NCI-H446 treated with DMSO at 0.1 percent for 48 hours (cell line): Measurements from ENCODE around the gene ACKR2.

ENCODE experiments used
- DNase-seq: peaks from one replicate; lab custom pipeline; 2025; lab: John Stamatoyannopoulos, UW

Gene ACKR2

GRCh38 chr3:42809202-42809601 lies at the start of gene ACKR2:
Gene ACKR2, plus strand, starts transcription at chr3:42809445. Its CDS starts 55,058 bp downstream, at chr3:42864503.
- no peak for DNase-seq

- no peak for DNase-seq
Observed at GRCh38 chr3:42762046-42762724, 47.1 kb upstream of the ACKR2 start.

GRCh38 chr3:42763021-42763420 lies 46.2 kb upstream of the ACKR2 start:
- DNase-seq, result no peak

GRCh38 chr3:42764115-42764514 lies 45.1 kb upstream of the ACKR2 start:
- no peak for DNase-seq

- no peak for DNase-seq
Observed at GRCh38 chr3:42764561-42765295, 44.5 kb upstream of the ACKR2 start.

- no peak for DNase-seq
Observed at GRCh38 chr3:42769477-42770131, 39.6 kb upstream of the ACKR2 start.

GRCh38 chr3:42771271-42771670 lies 38.0 kb upstream of the ACKR2 start:
- DNase-seq, result no peak

GRCh38 chr3:42772670-42773408 lies 36.4 kb upstream of the ACKR2 start, which contains the start of gene CCDC13:
Gene CCDC13, minus strand, starts transcription at chr3:42773253. Its CDS starts 14,908 bp downstream, at chr3:42758345.
- no peak for DNase-seq

- DNase-seq, result no peak
Observed at GRCh38 chr3:42773409-42773751, 35.9 kb upstream of the ACKR2 start.

- DNase-seq, result no peak
Observed at GRCh38 chr3:42778644-42779043, 30.6 kb upstream of the ACKR2 start.

- no peak for DNase-seq
Observed at GRCh38 chr3:42780398-42780797, 28.8 kb upstream of the ACKR2 start.

- peak; percentile 19 for DNase-seq
Observed at GRCh38 chr3:42780892-42781700, 28.1 kb upstream of the ACKR2 start.

GRCh38 chr3:42786212-42786611 lies 23.0 kb upstream of the ACKR2 start:
- DNase-seq, result no peak

GRCh38 chr3:42786631-42787030 lies 22.6 kb upstream of the ACKR2 start:
- DNase-seq, result no peak

GRCh38 chr3:42790714-42791229 lies 18.5 kb upstream of the ACKR2 start:
- DNase-seq, result no peak

- DNase-seq, result no peak
Observed at GRCh38 chr3:42795621-42796181, 13.5 kb upstream of the ACKR2 start.

- DNase-seq, result no peak
Observed at GRCh38 chr3:42796332-42796885, 12.8 kb upstream of the ACKR2 start.

GRCh38 chr3:42799376-42799775 lies 9.9 kb upstream of the ACKR2 start:
- no peak for DNase-seq

GRCh38 chr3:42800251-42800650 lies 9.0 kb upstream of the ACKR2 start:
- DNase-seq, result no peak

GRCh38 chr3:42801048-42801620 lies 8.1 kb upstream of the ACKR2 start:
- no peak for DNase-seq
